B cell (primary cell): ENCODE measurements around the gene AOPEP. TPM values are rescaled to one million over a fixed set of nuclear protein-coding genes. Genes with fewer than 3 reads are reported as not detected.

Source experiments
- ATAC-seq: fragments of 200-7000 bp; cut with Tn5 transposase; one replicate; pipeline ENCODE4 v1.10.0; 2021; ENCODE audit warnings: low read depth, mild to moderate bottlenecking, moderate number of reproducible peaks, moderate library complexity
- CTCF ChIA-PET: fragments of 350-600 bp; sonication (Branson Sonifier 250); formaldehyde crosslinking; loops from one replicate; lab custom pipeline; 2021; ENCODE audit warnings: antibody characterized with exemption, inconsistent platforms; lab: Charles Lee
- POLR2A ChIA-PET: fragments of 350-600 bp; sonication (Branson Sonifier 250); formaldehyde crosslinking; loops from one replicate; lab custom pipeline; 2021; ENCODE audit warnings: antibody characterized with exemption; lab: Charles Lee
- DNase-seq: peaks from one replicate; pipeline ENCODE4 v3.0.0; 2013
- H2AFZ ChIP-seq: 2 replicates; pipeline ENCODE4 v1.6.1; 2012; ENCODE audit warnings: mild to moderate bottlenecking, low read depth, low read length; ENCODE audit not compliant: insufficient read depth, poor library complexity, severe bottlenecking
- H3K27ac ChIP-seq, 2 donors: 1 replicate in 1 of 2; 2 replicates in 1 of 2; pipeline ENCODE4 v1.5.1; 2012 to 2013; ENCODE audit warnings: low read length in 2 of 2, mild to moderate bottlenecking in 2 of 2, moderate library complexity in 1 of 2
- H3K27me3 ChIP-seq, 4 experiments: fragments of 200-600 bp in 1 of 4; sonication (generic) in 1 of 4; replicated peaks in 1 of 4; 1 replicate in 2 of 4; 2 replicates in 2 of 4; pipeline versions ENCODE4 v1.6.1 to v1.7.0; 2013 to 2016; ENCODE audit warnings: low read length in 3 of 4, mild to moderate bottlenecking in 2 of 4, mixed read lengths in 1 of 4, moderate library complexity in 1 of 4; ENCODE audit not compliant: insufficient read depth in 4 of 4, control insufficient read depth in 3 of 4; ENCODE audit errors: control extremely low read depth in 1 of 4
- H3K36me3 ChIP-seq, 2 experiments: replicated peaks in 1 of 2; 1 replicate in 1 of 2; 2 replicates in 1 of 2; pipeline versions ENCODE4 v1.6.1 to v1.7.1; 2013; ENCODE audit warnings: low read length in 1 of 2; ENCODE audit not compliant: insufficient read depth in 2 of 2, control insufficient read depth in 1 of 2; ENCODE audit errors: control extremely low read depth in 1 of 2, extremely low read depth in 1 of 2
- H3K4me1 ChIP-seq, 2 donors: fragments of 200-600 bp in 1 of 2; sonication (generic) in 1 of 2; 1 replicate in 1 of 2; 2 replicates in 1 of 2; pipeline versions ENCODE4 v1.5.1 to v1.6.1; 2013 to 2017; ENCODE audit warnings: low read length in 2 of 2; ENCODE audit not compliant: control insufficient read depth in 2 of 2, insufficient read depth in 2 of 2
- H3K4me2 ChIP-seq: replicated peaks from 2 replicates; pipeline ENCODE3; 2012; ENCODE audit warnings: mild to moderate bottlenecking, low read depth, low read length; ENCODE audit not compliant: poor library complexity, severe bottlenecking
- H3K4me3 ChIP-seq, 5 experiments: fragments of 200-600 bp in 1 of 5; sonication (generic) in 1 of 5; 1 replicate in 3 of 5; 2 replicates in 2 of 5; pipeline versions ENCODE4 v1.5.1 to v1.7.0; 2011 to 2016; ENCODE audit warnings: low read length in 4 of 5, mild to moderate bottlenecking in 4 of 5, low read depth in 2 of 5, control low read depth in 1 of 5, moderate library complexity in 1 of 5; ENCODE audit not compliant: insufficient read depth in 1 of 5; ENCODE audit errors: control extremely low read depth in 1 of 5, extremely low read depth in 1 of 5
- H3K79me2 ChIP-seq: fragments of 200-600 bp; sonication (generic); one replicate; pipeline ENCODE4 v1.6.0; 2016; ENCODE audit warnings: low read length; ENCODE audit not compliant: control insufficient read depth, insufficient read depth
- H3K9ac ChIP-seq: fragments of 200-600 bp; sonication (generic); 2 replicates; pipeline ENCODE4 v1.6.1; 2017; ENCODE audit warnings: mild to moderate bottlenecking, low read length, moderate library complexity
- H3K9me3 ChIP-seq, 3 donors: one replicate each; pipeline versions ENCODE4 v1.6.1 to v1.7.1; 2013; ENCODE audit warnings: low read length in 2 of 3; ENCODE audit not compliant: control insufficient read depth in 2 of 3, insufficient read depth in 1 of 3; ENCODE audit errors: control extremely low read depth in 1 of 3
- H4K20me1 ChIP-seq: 2 replicates; pipeline ENCODE4 v1.6.0; 2012; ENCODE audit warnings: mild to moderate bottlenecking, low read length; ENCODE audit not compliant: insufficient read depth, control insufficient read depth, poor library complexity, severe bottlenecking
- H3K27ac Mint-ChIP-seq: one replicate; pipeline ENCODE4 v1.8.0; 2021; ENCODE audit warnings: mixed read lengths
- H3K27me3 Mint-ChIP-seq: one replicate; pipeline ENCODE4 v1.8.0; 2021; ENCODE audit warnings: mixed read lengths
- H3K4me1 Mint-ChIP-seq: one replicate; pipeline ENCODE4 v1.8.0; 2021; ENCODE audit warnings: mixed read lengths
- H3K4me3 Mint-ChIP-seq: one replicate; pipeline ENCODE4 v1.8.0; 2021; ENCODE audit warnings: mixed read lengths
- H3K9me3 Mint-ChIP-seq: one replicate; pipeline ENCODE4 v1.8.0; 2022; ENCODE audit warnings: mixed read lengths; ENCODE audit not compliant: insufficient read depth
- CTCF ChIP-seq: fragments of 200-600 bp; IDR thresholded peaks from one replicate; pipeline ENCODE4 v1.8.0; 2022; ENCODE audit warnings: antibody characterized with exemption, mild to moderate bottlenecking
- EZH2 ChIP-seq: IDR thresholded peaks from 2 replicates; pipeline ENCODE4 v1.6.1; 2012; ENCODE audit warnings: borderline replicate concordance, low read depth, mild to moderate bottlenecking, moderate library complexity, low read length; ENCODE audit not compliant: insufficient read depth, poor library complexity, severe bottlenecking
- WGBS: methylation state at CpG from one replicate; pipeline ENCODE4 v1.1.5; 2013; ENCODE audit warnings: missing lambda C conversion rate; ENCODE audit not compliant: insufficient coverage; 5-methylcytosine and 5-hydroxymethylcytosine counted together
- intact Hi-C: fragments of 100-400 bp; cut with micrococcal nuclease; formaldehyde crosslinking; loops from one replicate; pipeline ENCODE4 v1.10.0; 2022
- polyA plus RNA-seq: library from polyadenylated mRNA; depleted of rRNA; stranded (reverse); fragments of >200 nt; gene quantifications from 2 replicates; pipeline ENCODE4 v1.2.3, GENCODE V29; 2012
- total RNA-seq, 2 donors: library from RNA; stranded (reverse); fragments of 120-200 nt in 1 of 2; gene quantifications; 1 replicate in 1 of 2; 2 replicates in 1 of 2; pipeline versions ENCODE4 v1.2.3 to v1.2.4, GENCODE V29; 2013 to 2022

AOPEP gene
- total and polyA plus RNA-seq, 2 donors (not counting 1 experiment from before 2014, with no cell fraction given): 5.1 to 35.8 TPM

GRCh38 chr9:94904806-94905205, 178.3 kb downstream of the AOPEP start:
- no peaks in the 10 kb centered on the region for H3K9me3 ChIP-seq
- intact Hi-C loops: no loop called here
- H3K4me3 ChIP-seq: no peak overlapping the region
- H3K27me3 ChIP-seq: no peaks in the 10 kb centered on the region
- TF ChIP-seq EZH2: no peak
- no peaks in the 10 kb centered on the region for H3K4me1 ChIP-seq
- no peak overlapping the region for H3K27ac ChIP-seq
- no peak overlapping the region for H3K9ac ChIP-seq
- ChIA-PET CTCF (interaction anchor here (1.2 kb wide), 1 partner anchor 17 kb away, joined by 3 read pairs; no protein-coding TSS in a partner anchor), POLR2A (no interaction called here)
- H3K27me3 Mint-ChIP-seq: no peaks in the 10 kb centered on the region
- WGBS: 100% methylated on average over 1 of the region's 3 CpGs
- H4K20me1 ChIP-seq: no peaks in the 10 kb centered on the region
- H3K9me3 Mint-ChIP-seq: no peaks in the 10 kb centered on the region
- H3K4me2 ChIP-seq: no peak overlapping the region
- H3K4me3 Mint-ChIP-seq: no peak overlapping the region
- no peaks in the 10 kb centered on the region for H3K79me2 ChIP-seq
- ATAC-seq (no peak), DNase-seq (no peak)
- no peaks in the 10 kb centered on the region for H3K4me1 Mint-ChIP-seq
- no peaks in the 10 kb centered on the region for H3K36me3 ChIP-seq
- no peak overlapping the region for H2AFZ ChIP-seq
- H3K27ac Mint-ChIP-seq: no peak overlapping the region

GRCh38 chr9:94905606-94906005, 179.1 kb downstream of the AOPEP start:
- DNase-seq: no peak
- Histone ChIP-seq H3K4me3 (no peak overlapping the region), H3K27ac (no peak overlapping the region), H3K36me3 (no peaks in the 10 kb centered on the region), H3K9ac (no peak overlapping the region), H3K79me2 (no peaks in the 10 kb centered on the region), H3K4me2 (no peak overlapping the region), H3K9me3 (no peaks in the 10 kb centered on the region), H3K4me1 (no peaks in the 10 kb centered on the region), H2AFZ (no peak overlapping the region), H3K27me3 (no peaks in the 10 kb centered on the region), H4K20me1 (no peaks in the 10 kb centered on the region)
- Mint-ChIP-seq H3K4me1 (no peaks in the 10 kb centered on the region), H3K27ac (no peak overlapping the region), H3K4me3 (no peak overlapping the region), H3K9me3 (no peaks in the 10 kb centered on the region), H3K27me3 (no peaks in the 10 kb centered on the region)
- intact Hi-C loops: no loop called here
- WGBS: no CpG with 5 or more reads among the region's 2 CpGs
- ChIA-PET CTCF (interaction anchor here (1.8 kb wide), 1 partner anchor 12 kb away, joined by 7 read pairs; no protein-coding TSS in a partner anchor), POLR2A (interaction anchor here (0.7 kb wide), 1 partner anchor 119 kb away, joined by 3 read pairs; no protein-coding TSS in a partner anchor)
- no peak for ATAC-seq
- TF ChIP-seq EZH2 (no peak), CTCF (no peak)
